ENCODE data around the gene FXYD4.

DNA sequence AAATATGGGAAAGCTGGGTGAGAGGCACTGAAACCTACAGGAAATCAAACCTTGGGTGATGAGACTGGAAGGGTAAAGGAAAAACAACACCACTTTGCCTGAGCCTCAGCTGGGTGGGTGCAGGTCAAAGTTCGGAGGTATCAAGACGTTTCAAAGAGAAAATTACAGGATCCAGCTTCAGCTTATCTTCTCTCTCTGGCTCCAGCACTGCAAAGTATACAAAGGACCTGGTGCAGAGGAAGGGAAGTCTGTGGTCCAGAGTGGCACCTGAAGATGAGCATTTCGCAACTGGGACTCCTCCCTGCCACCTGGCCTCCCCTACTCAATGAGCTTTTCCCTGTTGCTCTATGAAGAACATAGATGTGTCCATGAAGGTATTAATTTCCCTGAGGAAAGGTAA, 6.4 kb upstream of the FXYD4 start:
- TF ChIP-seq, protein P1, sequence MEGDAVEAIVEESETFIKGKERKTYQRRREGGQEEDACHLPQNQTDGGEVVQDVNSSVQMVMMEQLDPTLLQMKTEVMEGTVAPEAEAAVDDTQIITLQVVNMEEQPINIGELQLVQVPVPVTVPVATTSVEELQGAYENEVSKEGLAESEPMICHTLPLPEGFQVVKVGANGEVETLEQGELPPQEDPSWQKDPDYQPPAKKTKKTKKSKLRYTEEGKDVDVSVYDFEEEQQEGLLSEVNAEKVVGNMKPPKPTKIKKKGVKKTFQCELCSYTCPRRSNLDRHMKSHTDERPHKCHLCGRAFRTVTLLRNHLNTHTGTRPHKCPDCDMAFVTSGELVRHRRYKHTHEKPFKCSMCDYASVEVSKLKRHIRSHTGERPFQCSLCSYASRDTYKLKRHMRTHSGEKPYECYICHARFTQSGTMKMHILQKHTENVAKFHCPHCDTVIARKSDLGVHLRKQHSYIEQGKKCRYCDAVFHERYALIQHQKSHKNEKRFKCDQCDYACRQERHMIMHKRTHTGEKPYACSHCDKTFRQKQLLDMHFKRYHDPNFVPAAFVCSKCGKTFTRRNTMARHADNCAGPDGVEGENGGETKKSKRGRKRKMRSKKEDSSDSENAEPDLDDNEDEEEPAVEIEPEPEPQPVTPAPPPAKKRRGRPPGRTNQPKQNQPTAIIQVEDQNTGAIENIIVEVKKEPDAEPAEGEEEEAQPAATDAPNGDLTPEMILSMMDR (IDR thresholded peaks at IDR 0.05) = no peak
- TF ChIP-seq POLR2A (IDR thresholded peaks at IDR 0.05) = no peak
